ENCODE measurements around the gene MTM1.

DNA sequence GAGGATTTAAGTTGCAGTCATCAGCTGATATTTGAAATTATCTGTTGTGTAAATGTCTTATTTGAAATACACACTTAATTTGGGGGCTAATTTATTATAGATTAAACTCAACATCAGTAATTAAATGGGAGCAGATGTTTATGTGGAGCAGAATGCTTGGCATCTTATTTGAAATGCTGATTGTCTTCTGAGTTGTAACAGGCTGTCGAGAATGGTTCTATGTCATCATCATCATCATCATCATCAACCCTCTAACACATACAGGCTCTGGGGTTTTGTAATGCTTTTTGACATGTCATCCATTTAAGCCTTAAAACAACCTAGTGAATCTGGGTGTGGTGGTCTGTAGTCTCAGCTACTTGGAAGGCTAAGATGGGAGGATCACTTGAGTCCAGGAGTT lies 133.0 kb downstream of the MTM1 start:
- TF ChIP-seq POLR2A (IDR thresholded peaks at IDR 0.05) (no peak), POLR2AphosphoS5 (IDR thresholded peaks at IDR 0.05) (no peak), EP300 (IDR thresholded peaks at IDR 0.05) (no peak)
- TF ChIP-seq, protein P1, sequence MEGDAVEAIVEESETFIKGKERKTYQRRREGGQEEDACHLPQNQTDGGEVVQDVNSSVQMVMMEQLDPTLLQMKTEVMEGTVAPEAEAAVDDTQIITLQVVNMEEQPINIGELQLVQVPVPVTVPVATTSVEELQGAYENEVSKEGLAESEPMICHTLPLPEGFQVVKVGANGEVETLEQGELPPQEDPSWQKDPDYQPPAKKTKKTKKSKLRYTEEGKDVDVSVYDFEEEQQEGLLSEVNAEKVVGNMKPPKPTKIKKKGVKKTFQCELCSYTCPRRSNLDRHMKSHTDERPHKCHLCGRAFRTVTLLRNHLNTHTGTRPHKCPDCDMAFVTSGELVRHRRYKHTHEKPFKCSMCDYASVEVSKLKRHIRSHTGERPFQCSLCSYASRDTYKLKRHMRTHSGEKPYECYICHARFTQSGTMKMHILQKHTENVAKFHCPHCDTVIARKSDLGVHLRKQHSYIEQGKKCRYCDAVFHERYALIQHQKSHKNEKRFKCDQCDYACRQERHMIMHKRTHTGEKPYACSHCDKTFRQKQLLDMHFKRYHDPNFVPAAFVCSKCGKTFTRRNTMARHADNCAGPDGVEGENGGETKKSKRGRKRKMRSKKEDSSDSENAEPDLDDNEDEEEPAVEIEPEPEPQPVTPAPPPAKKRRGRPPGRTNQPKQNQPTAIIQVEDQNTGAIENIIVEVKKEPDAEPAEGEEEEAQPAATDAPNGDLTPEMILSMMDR (IDR thresholded peaks at IDR 0.05): no peak

All from gastroesophageal sphincter (tissue), 3 donors.